Measurements from ENCODE around the gene IRAK2.

IRAK2 gene

DNA sequence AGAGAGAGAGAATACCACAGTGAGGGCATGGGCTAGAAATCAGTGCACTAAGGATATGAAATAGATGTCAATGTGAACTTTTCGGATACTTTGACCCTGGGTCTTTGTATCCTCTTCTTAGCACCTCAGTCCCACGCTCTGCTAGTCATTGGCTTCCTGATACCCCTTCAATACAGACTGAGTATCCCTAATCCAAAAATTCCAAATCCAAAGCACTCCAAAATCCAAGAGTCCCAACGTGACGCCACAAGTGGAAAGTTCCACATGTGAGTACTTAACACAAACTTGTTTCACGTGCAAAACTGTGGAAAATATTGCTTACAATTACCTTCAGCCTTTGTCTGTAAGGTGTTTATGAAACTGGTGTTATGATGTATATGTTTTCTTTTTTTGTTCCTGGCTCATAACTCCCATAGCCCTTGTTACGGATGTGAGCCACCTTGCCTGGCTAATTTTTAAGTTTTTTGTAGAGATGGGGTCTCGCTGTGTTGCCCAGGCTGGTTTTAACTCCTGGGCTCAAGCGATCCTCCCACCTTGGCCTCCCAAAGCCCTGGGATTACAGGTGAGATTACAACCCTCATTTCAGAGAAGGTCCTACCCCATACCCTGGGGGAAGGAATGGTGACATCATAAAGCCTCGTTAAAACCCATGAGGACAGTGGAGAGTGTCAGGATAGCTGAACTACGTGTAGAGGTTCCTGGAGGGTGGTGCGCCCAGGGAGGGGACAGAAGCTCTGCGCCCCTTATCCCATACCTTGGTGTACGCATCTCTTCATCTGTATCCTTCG is 10.2 kb upstream of the IRAK2 start:
- no peak for TF ChIP-seq REST (IDR thresholded peaks at IDR 0.05; ENCODE audit: insufficient read depth in 1 of 2, low read depth in 2 of 2, low read length in 2 of 2)
- TF ChIP-seq SIN3A (IDR thresholded peaks at IDR 0.05; ENCODE audit: borderline replicate concordance, insufficient read depth, low read length) = no peak
- TF ChIP-seq TAF1 (IDR thresholded peaks at IDR 0.05; ENCODE audit: borderline replicate concordance, insufficient read depth, low read length) = no peak
- no peak for TF ChIP-seq POLR2AphosphoS5 (IDR thresholded peaks at IDR 0.05; ENCODE audit: low read depth, low read length)
- no peak for TF ChIP-seq FOXP2 (optimal IDR thresholded peaks at IDR 0.05; ENCODE audit: borderline replicate concordance, extremely low read depth, extremely low read length, insufficient read depth)

DNA sequence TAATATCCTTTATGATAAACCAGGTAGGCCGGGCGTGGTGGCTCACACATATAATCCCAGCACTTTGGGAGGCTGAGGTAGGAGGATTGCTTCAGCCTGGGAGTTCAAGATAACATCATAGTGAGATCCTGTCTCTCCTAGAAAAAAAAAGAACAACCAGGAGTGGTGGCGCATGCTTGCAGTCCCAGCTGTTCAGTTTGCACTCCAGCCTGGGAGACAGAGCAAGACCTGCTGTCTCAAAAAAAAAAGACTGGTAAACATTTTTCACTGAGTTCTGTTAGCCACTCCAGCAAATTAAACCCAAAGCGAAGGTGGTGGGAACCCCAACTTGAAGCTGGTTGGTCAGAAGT is 9.6 kb upstream of the IRAK2 start:
- TF ChIP-seq FOXP2 (optimal IDR thresholded peaks at IDR 0.05; ENCODE audit: borderline replicate concordance, extremely low read depth, extremely low read length, insufficient read depth) (no peak), SIN3A (IDR thresholded peaks at IDR 0.05; ENCODE audit: borderline replicate concordance, insufficient read depth, low read length) (no peak), TAF1 (IDR thresholded peaks at IDR 0.05; ENCODE audit: borderline replicate concordance, insufficient read depth, low read length) (no peak), POLR2AphosphoS5 (IDR thresholded peaks at IDR 0.05; ENCODE audit: low read depth, low read length) (no peak)

DNA sequence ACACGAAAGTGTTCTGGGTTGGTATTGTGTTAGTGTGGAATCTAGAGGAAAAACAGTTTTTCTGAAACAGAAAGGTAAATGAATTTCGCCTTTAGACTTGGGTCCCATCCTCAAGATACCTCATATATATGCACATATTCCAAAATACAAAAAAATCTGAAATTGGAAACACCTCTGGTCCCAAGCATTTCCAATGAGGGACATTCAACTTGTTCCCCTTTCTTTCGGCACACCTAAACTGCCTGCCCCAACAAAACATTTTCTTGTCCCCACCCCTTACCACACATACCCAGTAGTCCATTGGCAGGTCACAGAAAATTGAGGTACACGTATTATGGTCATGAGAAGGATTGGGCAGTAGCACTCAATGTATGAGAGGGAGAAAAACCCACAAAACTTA is 9.1 kb upstream of the IRAK2 start:
- TF ChIP-seq TAF1 (IDR thresholded peaks at IDR 0.05; ENCODE audit: borderline replicate concordance, insufficient read depth, low read length) (no peak), FOXP2 (optimal IDR thresholded peaks at IDR 0.05; ENCODE audit: borderline replicate concordance, extremely low read depth, extremely low read length, insufficient read depth) (no peak), SIN3A (IDR thresholded peaks at IDR 0.05; ENCODE audit: borderline replicate concordance, insufficient read depth, low read length) (no peak), POLR2AphosphoS5 (IDR thresholded peaks at IDR 0.05; ENCODE audit: low read depth, low read length) (no peak), REST (IDR thresholded peaks at IDR 0.05; ENCODE audit: insufficient read depth in 1 of 2, low read depth in 2 of 2, low read length in 2 of 2) (no peak)

GRCh38 chr3:10157031-10157430 is 7.7 kb upstream of the IRAK2 start:
- TF ChIP-seq POLR2AphosphoS5 (IDR thresholded peaks at IDR 0.05; ENCODE audit: low read depth, low read length) (no peak), REST (IDR thresholded peaks at IDR 0.05; ENCODE audit: insufficient read depth in 1 of 2, low read depth in 2 of 2, low read length in 2 of 2) (no peak), FOXP2 (optimal IDR thresholded peaks at IDR 0.05; ENCODE audit: borderline replicate concordance, extremely low read depth, extremely low read length, insufficient read depth) (no peak)

DNA sequence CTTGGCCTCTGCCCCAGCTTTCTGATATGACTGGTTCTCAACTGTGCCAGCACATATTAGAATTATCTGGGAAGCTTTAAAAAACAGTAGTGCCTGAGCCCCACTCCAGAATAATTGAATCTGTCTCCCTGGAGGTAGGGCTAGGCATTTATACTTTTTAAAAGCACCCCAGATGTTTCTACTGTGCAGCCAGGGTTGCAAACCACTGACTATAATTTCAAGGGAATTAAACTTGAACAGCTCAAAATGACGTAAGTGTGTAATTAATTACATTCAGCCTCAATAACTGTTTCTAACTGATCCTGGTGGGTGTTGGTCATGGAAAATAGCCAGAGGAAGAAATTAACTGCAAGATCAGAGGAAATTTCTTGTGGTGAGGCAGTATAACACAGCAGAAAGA is 4.4 kb upstream of the IRAK2 start:
- TF ChIP-seq POLR2AphosphoS5 (IDR thresholded peaks at IDR 0.05; ENCODE audit: low read depth, low read length) (no peak), FOXP2 (optimal IDR thresholded peaks at IDR 0.05; ENCODE audit: borderline replicate concordance, extremely low read depth, extremely low read length, insufficient read depth) (no peak), TAF1 (IDR thresholded peaks at IDR 0.05; ENCODE audit: borderline replicate concordance, insufficient read depth, low read length) (no peak), SIN3A (IDR thresholded peaks at IDR 0.05; ENCODE audit: borderline replicate concordance, insufficient read depth, low read length) (no peak), REST (IDR thresholded peaks at IDR 0.05; ENCODE audit: insufficient read depth in 1 of 2, low read depth in 2 of 2, low read length in 2 of 2) (no peak)
